Peyer's patch (tissue), 4 donors: Measurements from ENCODE around the gene MIOS. TPM values are rescaled to one million over a fixed set of nuclear protein-coding genes. Genes with fewer than 3 reads are reported as not detected.

Experiments used
- DNase-seq, 3 donors: peaks; one replicate each; pipeline ENCODE4 v3.0.0-alpha.2; 2017 to 2019
- H3K27ac ChIP-seq, 4 donors: fragments of 200-600 bp; sonication (generic); one replicate each; pipeline ENCODE4 v1.5.1; 2016 to 2019
- H3K27me3 ChIP-seq, 2 donors: fragments of 200-600 bp; sonication (generic); one replicate each; pipeline ENCODE4 v1.5.1; 2019
- H3K36me3 ChIP-seq, 3 donors: fragments of 200-600 bp; sonication (generic); one replicate each; pipeline ENCODE4 v1.5.1; 2016 to 2019
- H3K4me1 ChIP-seq, 4 donors: fragments of 200-600 bp; sonication (generic); one replicate each; pipeline ENCODE4 v1.5.1; 2016 to 2019
- H3K4me3 ChIP-seq, 4 donors: fragments of 200-600 bp; sonication (generic); 1 replicate in 3 of 4; 2 replicates in 1 of 4; pipeline ENCODE4 v1.5.1; 2016 to 2019; ENCODE audit warnings: mild to moderate bottlenecking in 1 of 4
- H3K9me3 ChIP-seq, 4 donors: fragments of 200-600 bp; sonication (generic); one replicate each; pipeline ENCODE4 v1.5.1; 2016 to 2019; ENCODE audit warnings: mild to moderate bottlenecking in 1 of 4
- CTCF ChIP-seq, 6 experiments: fragments of 450-650 bp in 4 of 6; fragments of 200-600 bp in 2 of 6; sonication (generic) in 1 of 6; IDR thresholded peaks; one replicate each; pipeline ENCODE4 v1.5.1; 2017 to 2019; ENCODE audit warnings: antibody characterized with exemption in 6 of 6, mild to moderate bottlenecking in 3 of 6, moderate library complexity in 1 of 6
- POLR2A ChIP-seq, 2 donors: fragments of 450-650 bp; IDR thresholded peaks; one replicate each; pipeline ENCODE4 v1.5.1; 2017; ENCODE audit warnings: antibody characterized with exemption in 2 of 2, mild to moderate bottlenecking in 2 of 2, moderate library complexity in 2 of 2
- total RNA-seq, 4 donors: library from RNA; depleted of rRNA; stranded (reverse); fragments of >200 nt; gene quantifications; one replicate each; pipeline ENCODE4 v1.1.0, GENCODE V29; 2016

The MIOS gene
- total RNA-seq, 4 donors from 2014 or later = 17.1 to 42.9 (median 26.8) TPM

GRCh38 chr7:7585241-7585928 is 18.7 kb downstream of the MIOS start:
- Histone ChIP-seq H3K36me3 (peaks cover 0 to 10% (median 0%) of the 10 kb centered on the region in 3 donors), H3K4me1 (no peaks in the 10 kb centered on the region), H3K27me3 (no peaks in the 10 kb centered on the region), H3K9me3 (no peaks in the 10 kb centered on the region), H3K27ac (no peak overlapping the region), H3K4me3 (no peak overlapping the region)
- TF ChIP-seq POLR2A (IDR thresholded peaks at IDR 0.05) (no peak), CTCF (IDR thresholded peaks at IDR 0.05) (no peak)
- no peak for DNase-seq

- no peak overlapping the region for H3K27ac ChIP-seq
- peak in 4 of 6 experiments; percentile 31 to 59 (median 52) for TF ChIP-seq CTCF (IDR thresholded peaks at IDR 0.05)
- TF ChIP-seq POLR2A (IDR thresholded peaks at IDR 0.05) = no peak
- no peak for DNase-seq
- H3K4me1 ChIP-seq = no peaks in the 10 kb centered on the region
- H3K27me3 ChIP-seq = no peaks in the 10 kb centered on the region
- H3K9me3 ChIP-seq = no peaks in the 10 kb centered on the region
- H3K36me3 ChIP-seq = peaks cover 0 to 35% (median 0%) of the 10 kb centered on the region in 3 donors
- H3K4me3 ChIP-seq = no peak overlapping the region
Measured at GRCh38 chr7:7595451-7595850, 28.8 kb downstream of the MIOS start.

GRCh38 chr7:7596176-7596575 is 29.5 kb downstream of the MIOS start:
- no peaks in the 10 kb centered on the region for H3K4me1 ChIP-seq
- DNase-seq = peak in 1 of 3 donors; percentile 61
- no peak overlapping the region for H3K4me3 ChIP-seq

GRCh38 chr7:7607010-7607409 is 40.3 kb downstream of the MIOS start:
- Histone ChIP-seq H3K4me1 (no peaks in the 10 kb centered on the region), H3K9me3 (no peaks in the 10 kb centered on the region), H3K27ac (no peak overlapping the region), H3K27me3 (no peaks in the 10 kb centered on the region), H3K36me3 (peaks cover 0 to 26% (median 0%) of the 10 kb centered on the region in 3 donors), H3K4me3 (no peak overlapping the region)
- no peak for TF ChIP-seq POLR2A (IDR thresholded peaks at IDR 0.05)
- no peak for DNase-seq

More at GRCh38 chr7:7596176-7596575, 29.5 kb downstream of the MIOS start:
- H3K27me3 ChIP-seq = no peaks in the 10 kb centered on the region
- no peak for TF ChIP-seq POLR2A (IDR thresholded peaks at IDR 0.05)
- TF ChIP-seq CTCF (IDR thresholded peaks at IDR 0.05) = no peak
- no peak overlapping the region for H3K27ac ChIP-seq
- no peaks in the 10 kb centered on the region for H3K9me3 ChIP-seq
- H3K36me3 ChIP-seq = peaks cover 0 to 35% (median 0%) of the 10 kb centered on the region in 3 donors

GRCh38 chr7:7609330-7609729 is 42.6 kb downstream of the MIOS start:
- Histone ChIP-seq H3K36me3 (peaks cover 0 to 26% (median 0%) of the 10 kb centered on the region in 3 donors), H3K9me3 (no peaks in the 10 kb centered on the region), H3K4me3 (no peak overlapping the region), H3K4me1 (no peaks in the 10 kb centered on the region), H3K27me3 (no peaks in the 10 kb centered on the region), H3K27ac (no peak overlapping the region)
- TF ChIP-seq CTCF (IDR thresholded peaks at IDR 0.05) = no peak
- no peak for TF ChIP-seq POLR2A (IDR thresholded peaks at IDR 0.05)
- DNase-seq = no peak

- no peaks in the 10 kb centered on the region for H3K9me3 ChIP-seq
- no peak for TF ChIP-seq POLR2A (IDR thresholded peaks at IDR 0.05)
- TF ChIP-seq CTCF (IDR thresholded peaks at IDR 0.05) = no peak
- no peaks in the 10 kb centered on the region for H3K27me3 ChIP-seq
- H3K4me3 ChIP-seq = no peak overlapping the region
- H3K36me3 ChIP-seq = peaks cover 0 to 12% (median 0%) of the 10 kb centered on the region in 3 donors
- H3K27ac ChIP-seq = no peak overlapping the region
- no peaks in the 10 kb centered on the region for H3K4me1 ChIP-seq
- no peak for DNase-seq
Measured at GRCh38 chr7:7612519-7612918, 45.8 kb downstream of the MIOS start.
